ENCODE measurements around the gene NT5E. TPM values are rescaled to one million over a fixed set of nuclear protein-coding genes. Genes with fewer than 3 reads are reported as not detected.

NT5E gene
- total RNA-seq (2014; rRNA removed; shearing (Covaris generic)) = 68.9 and 75.3 TPM in 2 replicates

GRCh38 chr6:85449818-85450759 lies at the start of gene NT5E:
TSS of gene NT5E (plus strand) at chr6:85450083. CDS start at chr6:85450140, 57 bp downstream.

Other genes with a start within 250 kb of the NT5E start
- gene SNX14, start 143.8 kb downstream of the NT5E start, total RNA-seq (2014; rRNA removed; shearing (Covaris generic)) = 52.8 and 55.2 TPM in 2 replicates
- gene SYNCRIP, start 192.8 kb downstream of the NT5E start, total RNA-seq (2014; rRNA removed; shearing (Covaris generic)) = 78.1 and 88.1 TPM in 2 replicates

All from A375 (cell line).